ENCODE measurements around the gene PLCD4. TPM values are rescaled to one million over a fixed set of nuclear protein-coding genes. Genes with fewer than 3 reads are reported as not detected.

PLCD4 gene
- total RNA-seq, 1 experiment from 2014 or later = 0.42 TPM

DNA sequence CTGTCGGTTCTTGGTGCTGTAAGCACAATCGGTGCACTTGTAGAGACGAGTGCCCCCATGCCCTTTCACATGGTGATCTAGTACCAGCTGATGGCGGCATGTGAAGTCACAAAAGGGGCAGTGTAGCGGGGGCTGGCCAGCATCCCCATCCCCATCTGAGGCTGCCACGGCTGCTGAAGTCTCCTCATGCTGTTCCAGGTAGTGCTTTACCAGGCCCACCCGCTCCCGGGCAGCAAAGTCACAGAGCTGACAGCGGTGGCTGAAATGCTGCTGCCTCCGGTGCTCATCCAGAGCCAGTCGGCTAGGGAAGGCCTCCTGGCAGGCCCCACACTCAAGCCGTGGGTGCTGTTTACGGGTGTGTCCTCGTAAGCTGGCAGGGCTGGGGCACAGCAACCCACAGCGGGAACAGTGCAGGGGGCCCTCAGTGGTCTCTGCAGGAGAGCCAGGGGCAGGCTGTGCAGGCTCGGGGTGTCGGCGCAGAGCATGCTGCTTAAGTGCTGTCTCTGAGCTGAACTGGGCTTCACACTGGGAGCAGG is 34.5 kb downstream of the PLCD4 start:
- peak overlapping the region in 1 of 3 experiments; percentile 88; a peak in 1 of 7 replicates for H3K27ac Mint-ChIP-seq
- Histone ChIP-seq H2BK20ac (ENCODE audit: low read depth, low read length, poor library complexity, severe bottlenecking) (no peak overlapping the region), H3K23me2 (ENCODE audit: insufficient read length, low read depth, low read length, poor library complexity, severe bottlenecking) (no peaks in the 10 kb centered on the region), H4K8ac (replicated peaks; ENCODE audit: insufficient read length, low read depth, low read length) (no peak overlapping the region), H3K9ac (ENCODE audit: extremely low read depth, insufficient read length, low read length) (no peak overlapping the region), H4K20me1 (ENCODE audit: control insufficient read depth, insufficient read depth, insufficient read length) (no peaks in the 10 kb centered on the region), H3K4me2 (ENCODE audit: insufficient read depth, insufficient read length, low read length) (no peak overlapping the region), H3K27ac (ENCODE audit: insufficient read length, low read depth, low read length) (no peak overlapping the region), H2BK12ac (ENCODE audit: insufficient read length, low read depth, low read length) (no peak overlapping the region), H3K23ac (ENCODE audit: insufficient read length, low read depth, low read length) (no peak overlapping the region), H2BK15ac (ENCODE audit: low read depth, low read length) (no peak overlapping the region), H3K18ac (ENCODE audit: insufficient read length, low read depth, low read length) (no peak overlapping the region), H2BK5ac (ENCODE audit: insufficient read length, low read length) (no peak overlapping the region), H4K5ac (ENCODE audit: insufficient read length, low read depth, low read length) (no peak overlapping the region), H2AK5ac (ENCODE audit: insufficient read length, low read length) (no peak overlapping the region), H3T11ph (ENCODE audit: low read length) (no peak overlapping the region), H3K9me3 (ENCODE audit: control insufficient read depth, low read depth, low read length) (no peaks in the 10 kb centered on the region), H3K79me2 (ENCODE audit: insufficient read depth, low read length) (no peaks in the 10 kb centered on the region), H2AFZ (ENCODE audit: low read length) (no peak overlapping the region), H2BK120ac (ENCODE audit: low read depth, low read length, poor library complexity, severe bottlenecking) (no peak overlapping the region), H3K14ac (ENCODE audit: insufficient read depth, low read length) (no peak overlapping the region), H3K4me1 (ENCODE audit: insufficient read depth, low read length) (no peaks in the 10 kb centered on the region), H3K4ac (ENCODE audit: low read depth, low read length) (no peak overlapping the region), H3K56ac (ENCODE audit: insufficient read length, low read depth, low read length) (no peak overlapping the region), H3K27me3 (ENCODE audit: insufficient read depth, low read length) (no peaks in the 10 kb centered on the region), H3K79me1 (ENCODE audit: insufficient read depth, low read depth, low read length, poor library complexity, severe bottlenecking) (no peaks in the 10 kb centered on the region), H4K91ac (ENCODE audit: insufficient read length, low read depth, low read length) (no peak overlapping the region)
- no peaks in the 10 kb centered on the region for H3K27me3 Mint-ChIP-seq (ENCODE audit: low read depth)
- TF ChIP-seq, protein P1, sequence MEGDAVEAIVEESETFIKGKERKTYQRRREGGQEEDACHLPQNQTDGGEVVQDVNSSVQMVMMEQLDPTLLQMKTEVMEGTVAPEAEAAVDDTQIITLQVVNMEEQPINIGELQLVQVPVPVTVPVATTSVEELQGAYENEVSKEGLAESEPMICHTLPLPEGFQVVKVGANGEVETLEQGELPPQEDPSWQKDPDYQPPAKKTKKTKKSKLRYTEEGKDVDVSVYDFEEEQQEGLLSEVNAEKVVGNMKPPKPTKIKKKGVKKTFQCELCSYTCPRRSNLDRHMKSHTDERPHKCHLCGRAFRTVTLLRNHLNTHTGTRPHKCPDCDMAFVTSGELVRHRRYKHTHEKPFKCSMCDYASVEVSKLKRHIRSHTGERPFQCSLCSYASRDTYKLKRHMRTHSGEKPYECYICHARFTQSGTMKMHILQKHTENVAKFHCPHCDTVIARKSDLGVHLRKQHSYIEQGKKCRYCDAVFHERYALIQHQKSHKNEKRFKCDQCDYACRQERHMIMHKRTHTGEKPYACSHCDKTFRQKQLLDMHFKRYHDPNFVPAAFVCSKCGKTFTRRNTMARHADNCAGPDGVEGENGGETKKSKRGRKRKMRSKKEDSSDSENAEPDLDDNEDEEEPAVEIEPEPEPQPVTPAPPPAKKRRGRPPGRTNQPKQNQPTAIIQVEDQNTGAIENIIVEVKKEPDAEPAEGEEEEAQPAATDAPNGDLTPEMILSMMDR (conservative IDR thresholded peaks at IDR 0.05) = no peak
- no peak overlapping the region for H3K4me3 Mint-ChIP-seq
- peaks cover 37 to 77% (median 74%) of the 10 kb centered on the region in 3 experiments; a peak in 6 of 7 replicates for H3K36me3 Mint-ChIP-seq (ENCODE audit: insufficient read depth in 1 of 3, low read depth in 3 of 3)
- H3K9me3 Mint-ChIP-seq = no peaks in the 10 kb centered on the region
- no peak for DNase-seq
- H3K4me1 Mint-ChIP-seq = no peaks in the 10 kb centered on the region
- WGBS (ENCODE audit: extremely low coverage, insufficient read length, low lambda C conversion rate) = no CpG with 5 or more reads among the region's 18 CpGs
